ENCODE measurements around the gene S1PR5. TPM values are rescaled to one million over a fixed set of nuclear protein-coding genes. Genes with fewer than 3 reads are reported as not detected.
A peak's percentile ranks its signal among the peaks of the same experiment; 100 is the strongest.

S1PR5 gene
- total and polyA plus RNA-seq, 2 of the 8 experiments (the other 6 are each of a cell fraction or from before 2014, with no cell fraction given): 2.4 to 8.6 TPM

- TF ChIP-seq NRF1 (IDR thresholded peaks at IDR 0.05; ENCODE audit: low read depth, low read length): peak; percentile 87
- peak; percentile 78 for TF ChIP-seq KDM4A (IDR thresholded peaks at IDR 0.05; ENCODE audit: low read depth, low read length, severe bottlenecking)
- TF ChIP-seq CHD7 (IDR thresholded peaks at IDR 0.05; ENCODE audit: insufficient replicate concordance, low read length): no peak
- no peak for TF ChIP-seq SUZ12 (IDR thresholded peaks at IDR 0.05; ENCODE audit: low read length)
- no peak for TF ChIP-seq TEAD4 (IDR thresholded peaks at IDR 0.05; ENCODE audit: low read depth, low read length)
- peak; percentile 5 to 49; a peak in 1 of 4 replicates for TF ChIP-seq SIN3A (conservative IDR thresholded peaks at IDR 0.05 in 1 of 2, IDR thresholded peaks at IDR 0.05 in 1 of 2; ENCODE audit: low read depth in 1 of 2, low read length in 2 of 2)
- no peak; a peak in 1 of 4 replicates for TF ChIP-seq HDAC2 (IDR thresholded peaks at IDR 0.05; ENCODE audit: borderline replicate concordance in 1 of 2, low read depth in 2 of 2, low read length in 2 of 2)
- TF ChIP-seq SIX5 (IDR thresholded peaks at IDR 0.05; ENCODE audit: low read depth, low read length): no peak
- peak; percentile 48; the same call in 1 of the 2 replicates for TF ChIP-seq CREB1 (IDR thresholded peaks at IDR 0.05)
- TF ChIP-seq SP4 (IDR thresholded peaks at IDR 0.05; ENCODE audit: low read length): peak; percentile 58; the same call in 1 of the 2 replicates
Measured at GRCh38 chr19:10565567-10566407, 48.5 kb upstream of the S1PR5 start, which contains the start of gene KRI1 (continued).

Measured in H1 (cell line).